Measurements from ENCODE around the gene RRAS.

DNA sequence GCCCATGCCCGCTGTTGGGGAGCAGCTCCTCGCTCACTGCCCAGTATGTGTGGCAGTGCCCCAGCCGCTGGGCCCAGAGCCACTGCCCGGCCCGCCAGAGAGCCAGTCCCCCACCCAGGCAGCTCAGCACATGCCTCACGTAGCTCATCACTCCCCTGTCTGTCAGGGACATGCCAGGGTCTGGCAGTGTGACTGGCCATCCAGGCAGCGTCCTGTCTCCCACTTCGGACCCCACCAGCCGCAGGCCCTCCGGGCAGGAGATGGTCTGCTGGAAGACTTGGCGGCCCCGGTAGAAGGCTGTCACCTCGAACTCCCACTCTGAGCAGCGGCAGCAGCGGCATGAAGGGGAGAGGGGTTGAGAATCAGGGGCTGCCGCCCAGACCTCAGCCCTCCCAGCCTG, 22.1 kb upstream of the RRAS start:
- TF ChIP-seq, protein P1, sequence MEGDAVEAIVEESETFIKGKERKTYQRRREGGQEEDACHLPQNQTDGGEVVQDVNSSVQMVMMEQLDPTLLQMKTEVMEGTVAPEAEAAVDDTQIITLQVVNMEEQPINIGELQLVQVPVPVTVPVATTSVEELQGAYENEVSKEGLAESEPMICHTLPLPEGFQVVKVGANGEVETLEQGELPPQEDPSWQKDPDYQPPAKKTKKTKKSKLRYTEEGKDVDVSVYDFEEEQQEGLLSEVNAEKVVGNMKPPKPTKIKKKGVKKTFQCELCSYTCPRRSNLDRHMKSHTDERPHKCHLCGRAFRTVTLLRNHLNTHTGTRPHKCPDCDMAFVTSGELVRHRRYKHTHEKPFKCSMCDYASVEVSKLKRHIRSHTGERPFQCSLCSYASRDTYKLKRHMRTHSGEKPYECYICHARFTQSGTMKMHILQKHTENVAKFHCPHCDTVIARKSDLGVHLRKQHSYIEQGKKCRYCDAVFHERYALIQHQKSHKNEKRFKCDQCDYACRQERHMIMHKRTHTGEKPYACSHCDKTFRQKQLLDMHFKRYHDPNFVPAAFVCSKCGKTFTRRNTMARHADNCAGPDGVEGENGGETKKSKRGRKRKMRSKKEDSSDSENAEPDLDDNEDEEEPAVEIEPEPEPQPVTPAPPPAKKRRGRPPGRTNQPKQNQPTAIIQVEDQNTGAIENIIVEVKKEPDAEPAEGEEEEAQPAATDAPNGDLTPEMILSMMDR (IDR thresholded peaks at IDR 0.05 in 2 of 3, conservative IDR thresholded peaks at IDR 0.05 in 1 of 3; ENCODE audit: borderline replicate concordance in 1 of 3, insufficient read depth in 1 of 3, low read depth in 2 of 3, low read length in 2 of 3) = no peak
- TF ChIP-seq CEBPB (IDR thresholded peaks at IDR 0.05; ENCODE audit: low read depth) (no peak), EZH2 (IDR thresholded peaks at IDR 0.05) (no peak), EZH2phosphoT487 (IDR thresholded peaks at IDR 0.05; ENCODE audit: borderline replicate concordance) (no peak)
- TF ChIP-seq, protein P2, sequence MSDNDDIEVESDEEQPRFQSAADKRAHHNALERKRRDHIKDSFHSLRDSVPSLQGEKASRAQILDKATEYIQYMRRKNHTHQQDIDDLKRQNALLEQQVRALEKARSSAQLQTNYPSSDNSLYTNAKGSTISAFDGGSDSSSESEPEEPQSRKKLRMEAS (IDR thresholded peaks at IDR 0.05) = no peak

All from HCT116 (cell line).